ENCODE results near the gene HLA-B. TPM values are rescaled to one million over a fixed set of nuclear protein-coding genes. Genes with fewer than 3 reads are reported as not detected.

The HLA-B gene
- total and polyA plus RNA-seq, 8 donors: 134 to 1,907 (median 633) TPM

GRCh38 chr6:31359581-31359980 is 2.6 kb upstream of the HLA-B start:
- Histone ChIP-seq H3K4me1 (peaks cover 0 to 14% (median 11%) of the 10 kb centered on the region in 4 donors), H3K27ac (no peak overlapping the region), H3K27me3 (peaks cover 0 to 7% (median 0%) of the 10 kb centered on the region in 3 donors), H3K4me3 (no peak overlapping the region), H3K9me3 (no peaks in the 10 kb centered on the region), H3K36me3 (peaks cover 0 to 12% (median 9%) of the 10 kb centered on the region in 4 donors)
- TF ChIP-seq EP300 (IDR thresholded peaks at IDR 0.05) (no peak), CTCF (IDR thresholded peaks at IDR 0.05) (no peak), POLR2AphosphoS5 (IDR thresholded peaks at IDR 0.05) (no peak), POLR2A (IDR thresholded peaks at IDR 0.05) (no peak)
- DNase-seq: no peak
- intact Hi-C loops (cut with DNase I; ENCODE audit: low total_unique reads): no loop called here
- WGBS, 5 donors: 71 to 85% (median 74%) methylated on average over 1 of the region's 1 CpG

GRCh38 chr6:31358302-31358701 is 1.3 kb upstream of the HLA-B start:
- H3K36me3 ChIP-seq: peaks cover 6 to 24% (median 21%) of the 10 kb centered on the region in 4 donors
- WGBS, 5 donors: 27 to 71% (median 38%) methylated on average over 4 of the region's 4 CpGs
- no peaks in the 10 kb centered on the region for H3K9me3 ChIP-seq
- no peak for DNase-seq
- H3K4me1 ChIP-seq: peaks cover 4 to 26% (median 16%) of the 10 kb centered on the region in 4 donors
- intact Hi-C loops (cut with DNase I; ENCODE audit: low total_unique reads): no loop called here
- H3K27me3 ChIP-seq: peaks cover 0 to 7% (median 0%) of the 10 kb centered on the region in 3 donors
- no peak overlapping the region for H3K4me3 ChIP-seq
- peak overlapping the region in 2 of 5 donors; percentile 90 to 94 for H3K27ac ChIP-seq
- no peak for TF ChIP-seq CTCF (IDR thresholded peaks at IDR 0.05)
- TF ChIP-seq POLR2A (IDR thresholded peaks at IDR 0.05): no peak
- no peak for TF ChIP-seq EP300 (IDR thresholded peaks at IDR 0.05)
- TF ChIP-seq POLR2AphosphoS5 (IDR thresholded peaks at IDR 0.05): no peak

GRCh38 chr6:31357886-31358285 is 907 bp upstream of the HLA-B start:
- no peaks in the 10 kb centered on the region for H3K9me3 ChIP-seq
- no peak for DNase-seq
- peaks cover 6 to 27% (median 22%) of the 10 kb centered on the region in 4 donors for H3K36me3 ChIP-seq
- H3K4me3 ChIP-seq: peak overlapping the region in 3 of 4 donors; percentile 19 to 77 (median 58)
- WGBS, 5 donors: 27 to 44% (median 34%) methylated on average over 6 of the region's 6 CpGs
- peaks cover 6 to 29% (median 16%) of the 10 kb centered on the region in 4 donors for H3K4me1 ChIP-seq
- TF ChIP-seq POLR2A (IDR thresholded peaks at IDR 0.05) (no peak), EP300 (IDR thresholded peaks at IDR 0.05) (no peak), CTCF (IDR thresholded peaks at IDR 0.05) (no peak), POLR2AphosphoS5 (IDR thresholded peaks at IDR 0.05) (no peak)
- H3K27me3 ChIP-seq: peaks cover 0 to 5% (median 0%) of the 10 kb centered on the region in 3 donors
- H3K27ac ChIP-seq: peak overlapping the region in 2 of 5 donors; percentile 90 to 94
- intact Hi-C loops (cut with DNase I; ENCODE audit: low total_unique reads): no loop called here

- no peaks in the 10 kb centered on the region for H3K9me3 ChIP-seq
- WGBS, 5 donors: 0 to 2% (median 1%) methylated on average over 26 to 72 of the region's 83 CpGs
- H3K36me3 ChIP-seq: peaks cover 6 to 27% (median 22%) of the 10 kb centered on the region in 4 donors
- H3K27ac ChIP-seq: peak overlapping the region; percentile 75 to 94 (median 87)
- intact Hi-C loops (cut with DNase I; ENCODE audit: low total_unique reads): no loop called here
- no peaks in the 10 kb centered on the region for H3K27me3 ChIP-seq
- H3K4me3 ChIP-seq: peak overlapping the region; percentile 58 to 77 (median 61)
- DNase-seq: peak; percentile 49 to 74
- H3K4me1 ChIP-seq: peaks cover 6 to 29% (median 16%) of the 10 kb centered on the region in 4 donors
- no peak for TF ChIP-seq POLR2AphosphoS5 (IDR thresholded peaks at IDR 0.05)
- TF ChIP-seq EP300 (IDR thresholded peaks at IDR 0.05): no peak
- no peak for TF ChIP-seq CTCF (IDR thresholded peaks at IDR 0.05)
- TF ChIP-seq POLR2A (IDR thresholded peaks at IDR 0.05): no peak
These were observed 598 bp downstream of the HLA-B start for GRCh38 chr6:31356216-31356945.

All from stomach (tissue), 9 donors.